Panc1 (cell line): Measurements from ENCODE around the gene PIK3R1. TPM values are rescaled to one million over a fixed set of nuclear protein-coding genes. Genes with fewer than 3 reads are reported as not detected.

Experiments
- ATAC-seq: fragments of 200-7000 bp; cut with Tn5 transposase; 2 replicates; pipeline ENCODE4 v1.9.1; 2020; ENCODE audit warnings: mild to moderate bottlenecking, moderate library complexity
- BruUV-seq: library from RNA; stranded (reverse); fragments of 400-500 nt; replicated peaks from 2 replicates; lab custom pipeline; 2021; lab: Mats Ljungman, UMichigan
- CTCF ChIA-PET: fragments of 300-600 bp; sonication (Branson Sonifier 250); formaldehyde crosslinking; loops from one replicate; lab custom pipeline; 2022; ENCODE audit warnings: antibody characterized with exemption; lab: Charles Lee
- POLR2A ChIA-PET: fragments of 300-600 bp; sonication (Branson Sonifier 250); formaldehyde crosslinking; loops from one replicate; lab custom pipeline; 2022; ENCODE audit warnings: antibody characterized with exemption; lab: Charles Lee
- DNase-seq: peaks from one replicate; pipeline ENCODE4 v3.0.0-alpha.2; 2010; ENCODE audit warnings: low read depth, low spot score
- H3K27ac ChIP-seq: 2 replicates; pipeline ENCODE4 v1.5.1; 2011; ENCODE audit warnings: mild to moderate bottlenecking, low read length, inconsistent platforms
- H3K27me3 ChIP-seq: fragments of 200-500 bp; sonication (Bioruptor generic); 2 replicates; pipeline ENCODE4 v1.6.0; 2014; ENCODE audit warnings: low read length, inconsistent platforms; ENCODE audit not compliant: control insufficient read depth, insufficient read depth
- H3K36me3 ChIP-seq: fragments of 200-500 bp; sonication (Bioruptor generic); 2 replicates; pipeline ENCODE4 v1.5.1; 2014; ENCODE audit warnings: inconsistent platforms, mild to moderate bottlenecking, low read length, moderate library complexity; ENCODE audit not compliant: control insufficient read depth, insufficient read depth
- H3K4me1 ChIP-seq: 2 replicates; pipeline ENCODE4 v1.5.1; 2011; ENCODE audit warnings: inconsistent platforms, mild to moderate bottlenecking, low read length, moderate library complexity; ENCODE audit not compliant: control insufficient read depth, insufficient read depth
- H3K4me3 ChIP-seq, 2 experiments: 2 replicates each; pipeline ENCODE4 v1.5.1; 2011 to 2012; ENCODE audit warnings: low read depth in 2 of 2, low read length in 2 of 2, mild to moderate bottlenecking in 2 of 2, inconsistent platforms in 1 of 2, moderate library complexity in 1 of 2
- H3K9me3 ChIP-seq: fragments of 200-500 bp; sonication (Bioruptor generic); 2 replicates; pipeline ENCODE4 v1.5.1; 2014; ENCODE audit warnings: low read depth, mild to moderate bottlenecking, inconsistent platforms, low read length, moderate library complexity; ENCODE audit not compliant: control insufficient read depth, insufficient read depth
- CTCF ChIP-seq: fragments of 450-650 bp; IDR thresholded peaks from 2 replicates; pipeline ENCODE4 v1.5.1; 2017; ENCODE audit warnings: mild to moderate bottlenecking
- POLR2AphosphoS5 ChIP-seq: IDR thresholded peaks from 2 replicates; pipeline ENCODE4 v1.6.1; 2012; ENCODE audit warnings: mild to moderate bottlenecking, low read depth, low read length, moderate library complexity
- REST ChIP-seq, 2 experiments: IDR thresholded peaks; 2 replicates each; pipeline ENCODE4 v1.6.1; 2011 to 2012; ENCODE audit warnings: low read depth in 2 of 2, control low read depth in 1 of 2, low read length in 1 of 2, mild to moderate bottlenecking in 1 of 2, moderate library complexity in 1 of 2; ENCODE audit not compliant: insufficient read depth in 1 of 2
- SIN3A ChIP-seq: IDR thresholded peaks from 2 replicates; pipeline ENCODE4 v1.6.1; 2012; ENCODE audit warnings: low read depth, mild to moderate bottlenecking, low read length, moderate library complexity, borderline replicate concordance; ENCODE audit not compliant: insufficient read depth
- TCF7L2 ChIP-seq: IDR thresholded peaks from 2 replicates; pipeline ENCODE4 v1.6.1; 2011; ENCODE audit warnings: mild to moderate bottlenecking, low read depth, low read length, inconsistent platforms
- in situ Hi-C: cut with HindIII; loops from 2 replicates; pipeline ENCODE4 v1.10.0; 2016; ENCODE audit warnings: low sequenced_read_pairs, low pct_unique_long_range_greater_than_20kb
- intact Hi-C: fragments of 100-400 bp; cut with micrococcal nuclease; formaldehyde crosslinking; loops from one replicate; pipeline ENCODE4 v1.10.0; 2022; ENCODE audit not compliant: unreplicated experiment
- total RNA-seq: library from RNA; stranded (reverse); gene quantifications from one replicate; pipeline ENCODE4 v1.2.1, GENCODE V29; 2021; ENCODE audit not compliant: unreplicated experiment

Gene PIK3R1
- total RNA-seq, 1 experiment from 2014 or later: 23.4 TPM

GRCh38 chr5:68223904-68224303 lies 8.3 kb downstream of the PIK3R1 start:
- intact Hi-C loops: no loop called here
- no TSS peak for BruUV-seq
- POLR2A ChIA-PET: no interaction called here

GRCh38 chr5:68224509-68225187 lies 9.1 kb downstream of the PIK3R1 start:
- in situ Hi-C loops (no loop called here), intact Hi-C loops (no loop called here)
- CTCF ChIA-PET: no interaction called here
- Histone ChIP-seq H3K4me1 (peaks cover 3% of the 10 kb centered on the region; the same call in 1 of the 2 replicates), H3K36me3 (peaks cover 4% of the 10 kb centered on the region; the same call in 1 of the 2 replicates), H3K27ac (no peak overlapping the region), H3K9me3 (no peaks in the 10 kb centered on the region), H3K27me3 (no peaks in the 10 kb centered on the region), H3K4me3 (no peak overlapping the region)
- no peak for TF ChIP-seq POLR2AphosphoS5
- no peak for TF ChIP-seq TCF7L2
- no peak for TF ChIP-seq REST (IDR thresholded peaks at IDR 0.05; ENCODE audit: insufficient read depth in 1 of 2, low read depth in 2 of 2, low read length in 1 of 2)
- TF ChIP-seq CTCF: no peak
- no peak for TF ChIP-seq SIN3A
- BruUV-seq: no TSS peak
- POLR2A ChIA-PET: no interaction called here
- ATAC-seq (no peak), DNase-seq (no peak)

More at GRCh38 chr5:68223904-68224303, 8.3 kb downstream of the PIK3R1 start:
- H3K4me1 ChIP-seq: peaks cover 9% of the 10 kb centered on the region; the same call in 1 of the 2 replicates
- H3K36me3 ChIP-seq: peaks cover 4% of the 10 kb centered on the region; the same call in 1 of the 2 replicates
- ATAC-seq (no peak), DNase-seq (no peak)
- CTCF ChIA-PET: no interaction called here
- no peaks in the 10 kb centered on the region for H3K9me3 ChIP-seq
- H3K4me3 ChIP-seq: no peak overlapping the region
- in situ Hi-C loops: no loop called here
- H3K27ac ChIP-seq: no peak overlapping the region
- TF ChIP-seq CTCF (no peak), SIN3A (no peak), REST (IDR thresholded peaks at IDR 0.05; ENCODE audit: insufficient read depth in 1 of 2, low read depth in 2 of 2, low read length in 1 of 2) (no peak), POLR2AphosphoS5 (no peak), TCF7L2 (no peak)
- no peaks in the 10 kb centered on the region for H3K27me3 ChIP-seq
